ENCODE data around the gene PPP1R13B. TPM values are rescaled to one million over a fixed set of nuclear protein-coding genes. Genes with fewer than 3 reads are reported as not detected.
A peak's percentile ranks its signal among the peaks of the same experiment; 100 is the strongest.

PPP1R13B gene
- total RNA-seq, 6 experiments from 2014 or later = 9.2 to 22.4 (median 13.9) TPM

DNA sequence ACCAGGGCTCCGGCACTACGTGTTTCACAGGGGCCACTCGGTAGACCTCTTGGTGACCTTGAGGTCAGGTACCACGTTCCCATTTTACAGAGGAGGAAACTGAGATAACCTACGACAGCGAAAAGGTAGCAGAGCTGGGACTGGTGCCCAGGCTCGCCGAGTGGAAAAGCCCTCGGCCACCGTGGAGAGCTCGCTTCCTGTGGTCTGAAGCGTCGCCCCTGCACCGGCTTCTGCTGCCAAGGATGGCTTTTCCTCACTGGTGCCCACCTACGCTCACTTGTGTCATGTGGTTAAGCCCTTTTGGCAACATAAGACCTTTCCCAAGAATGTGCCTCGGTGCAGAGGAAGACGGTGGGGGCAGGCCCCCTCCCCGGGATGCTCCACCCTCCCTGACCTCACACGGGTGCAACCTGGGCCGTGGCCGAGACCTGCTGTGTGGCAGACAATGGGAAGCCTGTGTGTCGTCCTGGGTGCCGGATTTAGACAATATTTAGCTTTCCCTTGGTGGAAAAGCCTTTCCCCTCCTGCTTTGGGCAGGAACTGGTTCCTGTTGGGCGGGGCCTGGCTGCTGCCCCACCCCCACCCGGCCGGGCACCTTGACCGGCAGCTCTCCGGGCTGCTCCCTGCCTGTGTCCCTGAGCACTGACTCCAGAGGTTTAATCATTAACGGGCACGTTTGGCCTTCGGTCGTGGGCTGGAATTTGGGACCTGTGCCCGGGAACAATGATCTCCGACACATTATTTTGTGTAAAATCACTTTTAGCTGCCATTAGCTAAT lies 32.4 kb upstream of the PPP1R13B start:
- Histone ChIP-seq H3K4me1 (peaks cover 0 to 43% (median 18%) of the 10 kb centered on the region in 4 donors), H3K27me3 (no peaks in the 10 kb centered on the region), H3K4me3 (peak overlapping the region; percentile 31 to 57 (median 55)), H3K9me3 (no peaks in the 10 kb centered on the region), H3K27ac (peak overlapping the region; percentile 47 to 84 (median 79)), H3K36me3 (no peaks in the 10 kb centered on the region)
- DNase-seq (peak; percentile 85 to 93 (median 91)), ATAC-seq (peak; percentile 79 to 84 (median 82))
- TF ChIP-seq, protein P1, sequence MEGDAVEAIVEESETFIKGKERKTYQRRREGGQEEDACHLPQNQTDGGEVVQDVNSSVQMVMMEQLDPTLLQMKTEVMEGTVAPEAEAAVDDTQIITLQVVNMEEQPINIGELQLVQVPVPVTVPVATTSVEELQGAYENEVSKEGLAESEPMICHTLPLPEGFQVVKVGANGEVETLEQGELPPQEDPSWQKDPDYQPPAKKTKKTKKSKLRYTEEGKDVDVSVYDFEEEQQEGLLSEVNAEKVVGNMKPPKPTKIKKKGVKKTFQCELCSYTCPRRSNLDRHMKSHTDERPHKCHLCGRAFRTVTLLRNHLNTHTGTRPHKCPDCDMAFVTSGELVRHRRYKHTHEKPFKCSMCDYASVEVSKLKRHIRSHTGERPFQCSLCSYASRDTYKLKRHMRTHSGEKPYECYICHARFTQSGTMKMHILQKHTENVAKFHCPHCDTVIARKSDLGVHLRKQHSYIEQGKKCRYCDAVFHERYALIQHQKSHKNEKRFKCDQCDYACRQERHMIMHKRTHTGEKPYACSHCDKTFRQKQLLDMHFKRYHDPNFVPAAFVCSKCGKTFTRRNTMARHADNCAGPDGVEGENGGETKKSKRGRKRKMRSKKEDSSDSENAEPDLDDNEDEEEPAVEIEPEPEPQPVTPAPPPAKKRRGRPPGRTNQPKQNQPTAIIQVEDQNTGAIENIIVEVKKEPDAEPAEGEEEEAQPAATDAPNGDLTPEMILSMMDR (IDR thresholded peaks at IDR 0.05) = no peak
- TF ChIP-seq POLR2A (IDR thresholded peaks at IDR 0.05) = peak; percentile 75
- 9% methylated on average over 16 of the region's 34 CpGs for WGBS (ENCODE audit: insufficient coverage, low coverage, low lambda C conversion rate, missing lambda C conversion rate)
- intact Hi-C loops (cut with DNase I) = no loop called here

DNA sequence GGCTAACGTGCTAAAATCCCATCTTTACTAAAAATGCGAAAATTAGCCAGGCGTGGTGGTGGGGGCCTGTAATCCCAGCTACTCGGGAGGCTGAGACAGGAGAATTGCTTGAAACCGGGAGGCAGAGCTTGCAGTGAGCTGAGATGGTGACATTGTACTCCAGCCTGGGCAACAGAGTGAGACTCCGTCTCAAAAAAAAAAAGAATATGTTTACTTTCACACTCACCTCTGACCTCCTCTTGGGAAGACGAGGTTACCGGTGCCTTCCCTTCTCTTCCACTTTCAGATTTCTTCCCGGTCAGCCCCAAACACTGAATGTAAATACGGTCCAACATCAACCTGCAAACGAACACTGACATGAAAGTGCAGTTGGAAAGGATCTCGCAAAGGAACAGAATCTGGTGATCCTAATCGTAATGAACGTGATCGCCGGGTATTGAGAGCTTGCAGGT lies 31.8 kb upstream of the PPP1R13B start:
- intact Hi-C loops (cut with DNase I) = no loop called here
- ATAC-seq = peak in 1 of 4 donors; percentile 1

DNA sequence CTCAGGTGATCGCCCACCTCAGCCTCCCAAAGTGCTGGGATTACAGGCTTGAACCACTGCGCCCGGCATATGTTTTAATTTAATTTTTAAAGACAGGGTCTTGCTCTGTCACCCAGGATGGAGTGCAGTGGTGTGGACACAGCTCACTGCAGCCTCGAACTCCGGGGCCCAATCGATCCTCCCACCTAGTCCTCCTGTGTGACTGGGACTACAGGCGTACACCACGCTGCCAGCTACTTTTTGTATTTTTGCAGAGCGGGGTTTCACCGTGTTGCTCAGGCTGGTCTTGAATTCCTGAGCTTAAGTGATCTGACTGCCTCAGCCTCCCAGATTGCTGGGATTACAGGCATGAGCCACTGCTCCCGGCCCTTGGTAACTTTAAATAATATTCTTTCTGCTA lies 30.8 kb upstream of the PPP1R13B start:
- Histone ChIP-seq H3K9me3 (no peaks in the 10 kb centered on the region), H3K27ac (no peak overlapping the region), H3K27me3 (no peaks in the 10 kb centered on the region), H3K4me1 (peaks cover 0 to 42% (median 21%) of the 10 kb centered on the region in 4 donors), H3K4me3 (no peak overlapping the region), H3K36me3 (no peaks in the 10 kb centered on the region)
- ATAC-seq = no peak
- intact Hi-C loops (cut with DNase I) = no loop called here
- no peak for DNase-seq
- WGBS (ENCODE audit: insufficient coverage, low coverage, low lambda C conversion rate, missing lambda C conversion rate) = 96% methylated on average over 4 of the region's 11 CpGs
- TF ChIP-seq, protein P1 (IDR thresholded peaks at IDR 0.05) = no peak
- no peak for TF ChIP-seq POLR2A (IDR thresholded peaks at IDR 0.05)

More for the DNA sequence above, 31.8 kb upstream of the PPP1R13B start:
- H3K4me3 ChIP-seq = peak overlapping the region; percentile 31 to 57 (median 55)
- no peaks in the 10 kb centered on the region for H3K27me3 ChIP-seq
- no peak for DNase-seq
- 28% methylated on average over 16 of the region's 16 CpGs for WGBS (ENCODE audit: insufficient coverage, low coverage, low lambda C conversion rate, missing lambda C conversion rate)
- H3K4me1 ChIP-seq = peaks cover 0 to 43% (median 18%) of the 10 kb centered on the region in 4 donors
- H3K27ac ChIP-seq = peak overlapping the region; percentile 47 to 84 (median 79)
- TF ChIP-seq POLR2A (IDR thresholded peaks at IDR 0.05) = no peak
- TF ChIP-seq, protein P1 (IDR thresholded peaks at IDR 0.05) = no peak
- no peaks in the 10 kb centered on the region for H3K9me3 ChIP-seq
- no peaks in the 10 kb centered on the region for H3K36me3 ChIP-seq

DNA sequence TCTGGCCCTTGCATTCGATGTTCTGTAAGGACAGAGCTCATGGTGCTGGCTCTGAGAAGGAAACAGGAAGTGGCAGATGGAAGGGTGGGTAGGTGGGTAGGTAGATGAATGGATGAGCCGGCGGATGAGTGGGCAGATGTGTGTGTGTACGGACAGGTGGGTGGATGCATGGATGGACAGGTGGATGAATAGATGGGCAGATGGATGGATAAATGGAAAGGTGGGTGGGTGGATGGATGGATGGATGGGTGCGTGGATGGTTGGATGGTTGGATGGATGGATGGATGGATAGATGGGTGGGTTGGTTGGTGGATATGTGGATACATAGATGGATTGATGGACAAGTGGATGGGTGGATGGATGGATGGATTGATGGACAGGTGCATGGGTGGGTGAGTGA lies 27.6 kb upstream of the PPP1R13B start:
- Histone ChIP-seq H3K4me1 (peaks cover 0 to 24% (median 6%) of the 10 kb centered on the region in 4 donors), H3K4me3 (no peak overlapping the region), H3K27me3 (no peaks in the 10 kb centered on the region), H3K27ac (no peak overlapping the region), H3K9me3 (no peaks in the 10 kb centered on the region), H3K36me3 (no peaks in the 10 kb centered on the region)
- TF ChIP-seq, protein P1 (IDR thresholded peaks at IDR 0.05) = no peak
- no peak for TF ChIP-seq POLR2A (IDR thresholded peaks at IDR 0.05)
- no peak for DNase-seq
- ATAC-seq = no peak
- WGBS (ENCODE audit: insufficient coverage, low coverage, low lambda C conversion rate, missing lambda C conversion rate) = 88% methylated on average over 5 of the region's 5 CpGs
- intact Hi-C loops (cut with DNase I) = no loop called here
